ENCODE data around the gene ARSG.
"Not testable (repeated sequence)": the region's sequence is repeated elsewhere in the genome, so short reads cannot be mapped to it uniquely, and the experiment has no call there.

ARSG gene

GRCh38 chr17:68308486-68308885, 17.2 kb downstream of the ARSG start:
- not testable (repeated sequence) for DNase-seq

GRCh38 chr17:68309066-68309670, 17.9 kb downstream of the ARSG start:
- DNase-seq: not testable (repeated sequence)

- DNase-seq: no peak
These were observed 18.9 kb downstream of the ARSG start for GRCh38 chr17:68310152-68310551.

GRCh38 chr17:68314916-68315535, 23.7 kb downstream of the ARSG start:
- DNase-seq: no peak

- no peak for DNase-seq
These were observed 24.6 kb downstream of the ARSG start for GRCh38 chr17:68315930-68316329.

- DNase-seq: no peak
These were observed 26.2 kb downstream of the ARSG start for GRCh38 chr17:68317458-68317857.

- no peak for DNase-seq
These were observed 27.1 kb downstream of the ARSG start for GRCh38 chr17:68318103-68318991.

GRCh38 chr17:68319410-68320162, 28.3 kb downstream of the ARSG start:
- no peak for DNase-seq

- DNase-seq: no peak
These were observed 29.1 kb downstream of the ARSG start for GRCh38 chr17:68320311-68320865.

GRCh38 chr17:68320943-68321555, 29.8 kb downstream of the ARSG start:
- no peak for DNase-seq

- DNase-seq: no peak
These were observed 30.3 kb downstream of the ARSG start for GRCh38 chr17:68321556-68321954.

GRCh38 chr17:68322630-68323029, 31.3 kb downstream of the ARSG start:
- no peak for DNase-seq

- no peak for DNase-seq
These were observed 32.8 kb downstream of the ARSG start for GRCh38 chr17:68324114-68324513.

- no peak for DNase-seq
These were observed 33.5 kb downstream of the ARSG start for GRCh38 chr17:68324654-68325336.

GRCh38 chr17:68325961-68326360, 34.7 kb downstream of the ARSG start:
- no peak for DNase-seq

GRCh38 chr17:68326681-68327080, 35.4 kb downstream of the ARSG start:
- no peak for DNase-seq

GRCh38 chr17:68327823-68328557, 36.7 kb downstream of the ARSG start:
- no peak for DNase-seq

GRCh38 chr17:68328676-68329075, 37.4 kb downstream of the ARSG start:
- no peak for DNase-seq

- no peak for DNase-seq
These were observed 38.0 kb downstream of the ARSG start for GRCh38 chr17:68329331-68329730.

- not testable (repeated sequence) for DNase-seq
These were observed 40.6 kb downstream of the ARSG start for GRCh38 chr17:68331932-68332331.

- DNase-seq: no peak
These were observed 43.1 kb downstream of the ARSG start for GRCh38 chr17:68334393-68334792.

Data from NCI-H2081 treated with DMSO at 0.1 percent for 48 hours (cell line).